Measurements from ENCODE around the gene TMEM181.
"Not testable (repeated sequence)": the region's sequence is repeated elsewhere in the genome, so short reads cannot be mapped to it uniquely, and the experiment has no call there.

TMEM181 gene

GRCh38 chr6:158521759-158522158 lies 38.1 kb upstream of the TMEM181 start:
- Histone ChIP-seq H3K9ac (ENCODE audit: low read length) (no peak overlapping the region), H3K36me3 (ENCODE audit: control insufficient read depth, low read depth, low read length) (no peaks in the 10 kb centered on the region), H3K4me1 (ENCODE audit: control insufficient read depth, low read depth, low read length) (peaks cover 5% of the 10 kb centered on the region), H3K27me3 (ENCODE audit: control insufficient read depth, insufficient read depth, low read length) (no peaks in the 10 kb centered on the region), H3K27ac (ENCODE audit: low read length) (no peak overlapping the region), H3K9me3 (ENCODE audit: control insufficient read depth, low read depth, low read length) (no peaks in the 10 kb centered on the region), H3K4me3 (ENCODE audit: low read length) (no peak overlapping the region)

GRCh38 chr6:158522616-158523015 lies 37.3 kb upstream of the TMEM181 start:
- no peaks in the 10 kb centered on the region for H3K9me3 ChIP-seq (ENCODE audit: control insufficient read depth, low read depth, low read length)
- H3K4me3 ChIP-seq (ENCODE audit: low read length): no peak overlapping the region

GRCh38 chr6:158524311-158524710 lies 35.6 kb upstream of the TMEM181 start:
- H3K27ac ChIP-seq (ENCODE audit: low read length): no peak overlapping the region
- no peaks in the 10 kb centered on the region for H3K9me3 ChIP-seq (ENCODE audit: control insufficient read depth, low read depth, low read length)
- no peak overlapping the region for H3K9ac ChIP-seq (ENCODE audit: low read length)
- no peaks in the 10 kb centered on the region for H3K27me3 ChIP-seq (ENCODE audit: control insufficient read depth, insufficient read depth, low read length)
- no peak overlapping the region for H3K4me3 ChIP-seq (ENCODE audit: low read length)
- no peaks in the 10 kb centered on the region for H3K4me1 ChIP-seq (ENCODE audit: control insufficient read depth, low read depth, low read length)
- H3K36me3 ChIP-seq (ENCODE audit: control insufficient read depth, low read depth, low read length): no peaks in the 10 kb centered on the region

More at GRCh38 chr6:158522616-158523015, 37.3 kb upstream of the TMEM181 start:
- no peaks in the 10 kb centered on the region for H3K36me3 ChIP-seq (ENCODE audit: control insufficient read depth, low read depth, low read length)
- H3K27me3 ChIP-seq (ENCODE audit: control insufficient read depth, insufficient read depth, low read length): no peaks in the 10 kb centered on the region
- H3K27ac ChIP-seq (ENCODE audit: low read length): no peak overlapping the region
- no peak overlapping the region for H3K9ac ChIP-seq (ENCODE audit: low read length)
- peaks cover 5% of the 10 kb centered on the region for H3K4me1 ChIP-seq (ENCODE audit: control insufficient read depth, low read depth, low read length)

- not testable (repeated sequence) for H3K9ac ChIP-seq (ENCODE audit: low read length); H3K4me1 ChIP-seq (ENCODE audit: control insufficient read depth, low read depth, low read length); H3K9me3 ChIP-seq (ENCODE audit: control insufficient read depth, low read depth, low read length); H3K27ac ChIP-seq (ENCODE audit: low read length); H3K27me3 ChIP-seq (ENCODE audit: control insufficient read depth, insufficient read depth, low read length); H3K36me3 ChIP-seq (ENCODE audit: control insufficient read depth, low read depth, low read length); H3K4me3 ChIP-seq (ENCODE audit: low read length)
Observed at GRCh38 chr6:158527858-158528257, 32.0 kb upstream of the TMEM181 start.

- Histone ChIP-seq H3K27ac (ENCODE audit: low read length) (no peak overlapping the region), H3K9me3 (ENCODE audit: control insufficient read depth, low read depth, low read length) (no peaks in the 10 kb centered on the region), H3K27me3 (ENCODE audit: control insufficient read depth, insufficient read depth, low read length) (no peaks in the 10 kb centered on the region), H3K9ac (ENCODE audit: low read length) (no peak overlapping the region), H3K4me1 (ENCODE audit: control insufficient read depth, low read depth, low read length) (no peaks in the 10 kb centered on the region), H3K4me3 (ENCODE audit: low read length) (no peak overlapping the region), H3K36me3 (ENCODE audit: control insufficient read depth, low read depth, low read length) (no peaks in the 10 kb centered on the region)
Observed at GRCh38 chr6:158528826-158529225, 31.1 kb upstream of the TMEM181 start.

GRCh38 chr6:158529629-158530028 lies 30.3 kb upstream of the TMEM181 start:
- H3K4me3 ChIP-seq (ENCODE audit: low read length): no peak overlapping the region
- no peaks in the 10 kb centered on the region for H3K9me3 ChIP-seq (ENCODE audit: control insufficient read depth, low read depth, low read length)
- no peaks in the 10 kb centered on the region for H3K4me1 ChIP-seq (ENCODE audit: control insufficient read depth, low read depth, low read length)
- no peak overlapping the region for H3K9ac ChIP-seq (ENCODE audit: low read length)
- H3K36me3 ChIP-seq (ENCODE audit: control insufficient read depth, low read depth, low read length): no peaks in the 10 kb centered on the region
- no peak overlapping the region for H3K27ac ChIP-seq (ENCODE audit: low read length)
- no peaks in the 10 kb centered on the region for H3K27me3 ChIP-seq (ENCODE audit: control insufficient read depth, insufficient read depth, low read length)

GRCh38 chr6:158531566-158531965 lies 28.3 kb upstream of the TMEM181 start:
- no peaks in the 10 kb centered on the region for H3K4me1 ChIP-seq (ENCODE audit: control insufficient read depth, low read depth, low read length)

GRCh38 chr6:158531970-158532369 lies 27.9 kb upstream of the TMEM181 start:
- Histone ChIP-seq H3K27me3 (ENCODE audit: control insufficient read depth, insufficient read depth, low read length) (no peaks in the 10 kb centered on the region), H3K4me3 (ENCODE audit: low read length) (no peak overlapping the region), H3K9ac (ENCODE audit: low read length) (no peak overlapping the region), H3K36me3 (ENCODE audit: control insufficient read depth, low read depth, low read length) (no peaks in the 10 kb centered on the region), H3K27ac (ENCODE audit: low read length) (no peak overlapping the region), H3K9me3 (ENCODE audit: control insufficient read depth, low read depth, low read length) (no peaks in the 10 kb centered on the region), H3K4me1 (ENCODE audit: control insufficient read depth, low read depth, low read length) (no peaks in the 10 kb centered on the region)

More at GRCh38 chr6:158531566-158531965, 28.3 kb upstream of the TMEM181 start:
- H3K27ac ChIP-seq (ENCODE audit: low read length): no peak overlapping the region
- no peaks in the 10 kb centered on the region for H3K27me3 ChIP-seq (ENCODE audit: control insufficient read depth, insufficient read depth, low read length)
- H3K9ac ChIP-seq (ENCODE audit: low read length): no peak overlapping the region
- no peaks in the 10 kb centered on the region for H3K36me3 ChIP-seq (ENCODE audit: control insufficient read depth, low read depth, low read length)
- no peaks in the 10 kb centered on the region for H3K9me3 ChIP-seq (ENCODE audit: control insufficient read depth, low read depth, low read length)
- H3K4me3 ChIP-seq (ENCODE audit: low read length): no peak overlapping the region

- Histone ChIP-seq H3K36me3 (ENCODE audit: control insufficient read depth, low read depth, low read length) (no peaks in the 10 kb centered on the region), H3K27ac (ENCODE audit: low read length) (no peak overlapping the region), H3K4me3 (ENCODE audit: low read length) (peak overlapping the region; percentile 64)
Observed at GRCh38 chr6:158536084-158536890, 23.6 kb upstream of the TMEM181 start.

GRCh38 chr6:158536891-158537798 lies 22.7 kb upstream of the TMEM181 start:
- Histone ChIP-seq H3K4me1 (ENCODE audit: control insufficient read depth, low read depth, low read length) (no peaks in the 10 kb centered on the region), H3K9ac (ENCODE audit: low read length) (peak overlapping the region; percentile 38), H3K4me3 (ENCODE audit: low read length) (peak overlapping the region; percentile 64), H3K9me3 (ENCODE audit: control insufficient read depth, low read depth, low read length) (no peaks in the 10 kb centered on the region), H3K27ac (ENCODE audit: low read length) (no peak overlapping the region), H3K36me3 (ENCODE audit: control insufficient read depth, low read depth, low read length) (no peaks in the 10 kb centered on the region), H3K27me3 (ENCODE audit: control insufficient read depth, insufficient read depth, low read length) (peaks cover 15% of the 10 kb centered on the region)

More at GRCh38 chr6:158536084-158536890, 23.6 kb upstream of the TMEM181 start:
- H3K4me1 ChIP-seq (ENCODE audit: control insufficient read depth, low read depth, low read length): no peaks in the 10 kb centered on the region
- no peaks in the 10 kb centered on the region for H3K9me3 ChIP-seq (ENCODE audit: control insufficient read depth, low read depth, low read length)
- H3K9ac ChIP-seq (ENCODE audit: low read length): peak overlapping the region; percentile 38
- H3K27me3 ChIP-seq (ENCODE audit: control insufficient read depth, insufficient read depth, low read length): peaks cover 15% of the 10 kb centered on the region

- peaks cover 15% of the 10 kb centered on the region for H3K27me3 ChIP-seq (ENCODE audit: control insufficient read depth, insufficient read depth, low read length)
Observed at GRCh38 chr6:158538741-158539140, 21.1 kb upstream of the TMEM181 start.

More at GRCh38 chr6:158538741-158539140, 21.1 kb upstream of the TMEM181 start:
- Histone ChIP-seq H3K4me3 (ENCODE audit: low read length) (no peak overlapping the region), H3K27ac (ENCODE audit: low read length) (no peak overlapping the region), H3K36me3 (ENCODE audit: control insufficient read depth, low read depth, low read length) (no peaks in the 10 kb centered on the region), H3K9ac (ENCODE audit: low read length) (no peak overlapping the region), H3K9me3 (ENCODE audit: control insufficient read depth, low read depth, low read length) (no peaks in the 10 kb centered on the region), H3K4me1 (ENCODE audit: control insufficient read depth, low read depth, low read length) (no peaks in the 10 kb centered on the region)
